MM.1S (cell line): ENCODE measurements around the gene MRPL23.

Experiments
- CTCF ChIP-seq: fragments of 300-600 bp; sonication (generic); IDR thresholded peaks from 2 replicates; pipeline ENCODE4 v1.5.1; 2016; ENCODE audit warnings: antibody characterized with exemption, low read length, mixed read lengths
- EZH2 ChIP-seq: fragments of 300-600 bp; sonication (generic); optimal IDR thresholded peaks from 2 replicates; pipeline ENCODE3; 2017; ENCODE audit warnings: low read depth, mild to moderate bottlenecking, antibody characterized with exemption, low read length, mixed read lengths

GRCh38 chr11:1908618-1909017 lies 38.5 kb upstream of the MRPL23 start:
- no peak for TF ChIP-seq CTCF
- no peak for TF ChIP-seq EZH2
